Measurements from ENCODE around the gene DLG5. TPM values are rescaled to one million over a fixed set of nuclear protein-coding genes. Genes with fewer than 3 reads are reported as not detected.

The DLG5 gene
- total RNA-seq, 1 experiment from 2014 or later: 69.7 TPM

- no peak overlapping the region for H3K4me3 ChIP-seq (ENCODE audit: low read depth, low read length)
- Mint-ChIP-seq H3K27me3 (ENCODE audit: insufficient read depth, unreplicated experiment) (no peaks in the 10 kb centered on the region), H3K4me1 (ENCODE audit: low read depth, unreplicated experiment) (no peaks in the 10 kb centered on the region), H3K36me3 (ENCODE audit: insufficient read depth, unreplicated experiment) (peaks cover 85% of the 10 kb centered on the region), H3K27ac (ENCODE audit: unreplicated experiment) (no peak overlapping the region), H3K4me3 (ENCODE audit: unreplicated experiment) (no peak overlapping the region), H3K9me3 (ENCODE audit: unreplicated experiment) (no peaks in the 10 kb centered on the region)
- peaks cover 7% of the 10 kb centered on the region for H3K36me3 ChIP-seq (ENCODE audit: control insufficient read depth, insufficient read depth, low read length)
- intact Hi-C loops (cut with micrococcal nuclease; ENCODE audit: unreplicated experiment): no loop called here
- no peaks in the 10 kb centered on the region for H3K9me3 ChIP-seq
- no TSS peak for BruUV-seq (replicated peaks)
- H3K4me1 ChIP-seq: no peaks in the 10 kb centered on the region
- ChIA-PET CTCF (no interaction called here), POLR2A (no interaction called here)
- H3K27me3 ChIP-seq (replicated peaks; ENCODE audit: control insufficient read depth, insufficient read depth, low read length): no peaks in the 10 kb centered on the region
- no peak for DNase-seq
- no peak for TF ChIP-seq CTCF (IDR thresholded peaks at IDR 0.05; ENCODE audit: insufficient read depth in 1 of 2, low read depth in 1 of 2, low read length in 1 of 2, severe bottlenecking in 1 of 2, unreplicated experiment in 1 of 2)
Measured at GRCh38 chr10:77817541-77817940, 109.0 kb downstream of the DLG5 start.

DNA sequence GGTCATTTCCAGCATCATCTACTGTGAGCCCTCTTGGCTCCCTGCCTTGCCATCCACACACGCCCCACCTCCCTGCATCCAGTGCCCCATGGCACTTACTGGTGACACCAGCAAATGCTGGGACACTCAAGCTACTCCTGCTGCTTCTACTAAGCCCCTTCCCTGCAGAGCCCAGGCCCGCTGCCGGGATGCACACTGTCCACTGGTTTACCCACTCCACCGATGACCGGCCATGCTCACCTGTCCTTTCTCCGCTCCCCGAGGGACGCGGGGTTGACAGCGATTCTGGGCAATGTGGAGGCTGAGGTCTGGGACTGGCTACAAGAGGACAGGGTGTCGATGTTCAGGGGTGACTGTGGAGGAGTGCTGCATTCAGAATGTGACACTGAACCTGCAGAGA, 110.2 kb downstream of the DLG5 start:
- Histone ChIP-seq H3K4me3 (ENCODE audit: low read depth, low read length) (no peak overlapping the region), H3K9me3 (no peaks in the 10 kb centered on the region), H3K36me3 (ENCODE audit: control insufficient read depth, insufficient read depth, low read length) (peaks cover 8% of the 10 kb centered on the region), H3K4me1 (no peaks in the 10 kb centered on the region), H3K27me3 (replicated peaks; ENCODE audit: control insufficient read depth, insufficient read depth, low read length) (no peaks in the 10 kb centered on the region)
- H3K4me1 Mint-ChIP-seq (ENCODE audit: low read depth, unreplicated experiment): no peaks in the 10 kb centered on the region
- no peak for TF ChIP-seq CTCF (IDR thresholded peaks at IDR 0.05; ENCODE audit: insufficient read depth in 1 of 2, low read depth in 1 of 2, low read length in 1 of 2, severe bottlenecking in 1 of 2, unreplicated experiment in 1 of 2)
- H3K36me3 Mint-ChIP-seq (ENCODE audit: insufficient read depth, unreplicated experiment): peaks cover 86% of the 10 kb centered on the region
- no peak overlapping the region for H3K4me3 Mint-ChIP-seq (ENCODE audit: unreplicated experiment)
- no peak for DNase-seq
- POLR2A ChIA-PET: no interaction called here
- no TSS peak for BruUV-seq (replicated peaks)
- intact Hi-C loops (cut with micrococcal nuclease; ENCODE audit: unreplicated experiment): no loop called here
- no peak overlapping the region for H3K27ac Mint-ChIP-seq (ENCODE audit: unreplicated experiment)
- H3K9me3 Mint-ChIP-seq (ENCODE audit: unreplicated experiment): no peaks in the 10 kb centered on the region
- CTCF ChIA-PET: no interaction called here
- no peaks in the 10 kb centered on the region for H3K27me3 Mint-ChIP-seq (ENCODE audit: insufficient read depth, unreplicated experiment)

DNA sequence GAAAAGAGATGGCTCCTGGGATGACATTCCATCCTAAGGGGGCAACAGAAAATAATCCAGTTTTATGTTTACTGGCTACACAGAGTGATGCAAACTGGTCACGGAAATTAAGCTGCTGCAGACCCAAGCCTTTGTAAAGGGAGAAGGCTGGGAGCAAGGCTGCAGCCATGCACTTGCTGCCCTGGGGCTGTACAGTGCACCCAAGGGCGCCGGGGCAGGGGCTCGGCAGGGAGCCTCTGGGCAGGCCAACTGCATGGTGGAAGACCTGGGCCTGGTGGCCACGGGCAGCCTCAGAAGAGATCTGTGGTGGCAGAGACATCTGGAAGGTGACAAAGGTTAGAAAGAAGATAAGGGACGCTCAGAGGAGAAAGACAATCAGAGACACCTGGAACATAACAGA, 113.8 kb downstream of the DLG5 start:
- no peak for TF ChIP-seq CTCF (IDR thresholded peaks at IDR 0.05; ENCODE audit: insufficient read depth in 1 of 2, low read depth in 1 of 2, low read length in 1 of 2, severe bottlenecking in 1 of 2, unreplicated experiment in 1 of 2)
- no peaks in the 10 kb centered on the region for H3K27me3 ChIP-seq (replicated peaks; ENCODE audit: control insufficient read depth, insufficient read depth, low read length)
- H3K36me3 Mint-ChIP-seq (ENCODE audit: insufficient read depth, unreplicated experiment): peaks cover 81% of the 10 kb centered on the region
- no peak overlapping the region for H3K27ac Mint-ChIP-seq (ENCODE audit: unreplicated experiment)
- intact Hi-C loops (cut with micrococcal nuclease; ENCODE audit: unreplicated experiment): no loop called here
- H3K36me3 ChIP-seq (ENCODE audit: control insufficient read depth, insufficient read depth, low read length): peaks cover 10% of the 10 kb centered on the region
- CTCF ChIA-PET: no interaction called here
- POLR2A ChIA-PET: no interaction called here
- no peaks in the 10 kb centered on the region for H3K4me1 ChIP-seq
- no TSS peak for BruUV-seq (replicated peaks)
- no peaks in the 10 kb centered on the region for H3K9me3 ChIP-seq
- no peak overlapping the region for H3K4me3 Mint-ChIP-seq (ENCODE audit: unreplicated experiment)
- no peak for DNase-seq
- no peak overlapping the region for H3K4me3 ChIP-seq (ENCODE audit: low read depth, low read length)
- no peaks in the 10 kb centered on the region for H3K4me1 Mint-ChIP-seq (ENCODE audit: low read depth, unreplicated experiment)
- H3K27me3 Mint-ChIP-seq (ENCODE audit: insufficient read depth, unreplicated experiment): no peaks in the 10 kb centered on the region
- no peaks in the 10 kb centered on the region for H3K9me3 Mint-ChIP-seq (ENCODE audit: unreplicated experiment)

Data from Caco-2 (cell line).